Amniotic stem cell (primary cell): ENCODE data around the gene CALN1.
A peak's percentile ranks its signal among the peaks of the same experiment; 100 is the strongest.

Experiments
- DNase-seq: peaks from one replicate; lab custom pipeline; 2025; lab: John Stamatoyannopoulos, UW

The CALN1 gene

GRCh38 chr7:72183835-72184234, 228.3 kb downstream of the CALN1 start:
- no peak for DNase-seq

- no peak for DNase-seq
Measured at GRCh38 chr7:72182036-72182435, 230.1 kb downstream of the CALN1 start.

- no peak for DNase-seq
Measured at GRCh38 chr7:72176875-72177274, 235.3 kb downstream of the CALN1 start.

GRCh38 chr7:72170475-72170874, 241.7 kb downstream of the CALN1 start:
- DNase-seq: no peak

GRCh38 chr7:72163271-72163670, 248.9 kb downstream of the CALN1 start:
- DNase-seq: no peak

GRCh38 chr7:72161534-72161933, 250.6 kb downstream of the CALN1 start:
- no peak for DNase-seq

- DNase-seq: no peak
Measured at GRCh38 chr7:72159911-72160310, 252.2 kb downstream of the CALN1 start.

GRCh38 chr7:72156671-72157070, 255.5 kb downstream of the CALN1 start:
- DNase-seq: no peak

GRCh38 chr7:72153132-72153512, 259.0 kb downstream of the CALN1 start:
- no peak for DNase-seq

- DNase-seq: no peak
Measured at GRCh38 chr7:72152161-72153131, 259.7 kb downstream of the CALN1 start.

GRCh38 chr7:72140566-72140965, 271.6 kb downstream of the CALN1 start:
- DNase-seq: no peak

GRCh38 chr7:72127136-72127535, 285.0 kb downstream of the CALN1 start:
- no peak for DNase-seq

- no peak for DNase-seq
Measured at GRCh38 chr7:72123913-72124312, 288.2 kb downstream of the CALN1 start.

GRCh38 chr7:72118366-72118765, 293.8 kb downstream of the CALN1 start:
- DNase-seq: no peak

GRCh38 chr7:72114129-72114528, 298.0 kb downstream of the CALN1 start:
- DNase-seq: no peak

- no peak for DNase-seq
Measured at GRCh38 chr7:72112992-72113391, 299.1 kb downstream of the CALN1 start.

- DNase-seq: no peak
Measured at GRCh38 chr7:72112530-72112929, 299.6 kb downstream of the CALN1 start.

- DNase-seq: no peak
Measured at GRCh38 chr7:72111086-72111485, 301.1 kb downstream of the CALN1 start.

- no peak for DNase-seq
Measured at GRCh38 chr7:72109566-72109965, 302.6 kb downstream of the CALN1 start.

GRCh38 chr7:72106405-72106804, 305.7 kb downstream of the CALN1 start:
- no peak for DNase-seq

- DNase-seq: no peak
Measured at GRCh38 chr7:72101444-72101843, 310.7 kb downstream of the CALN1 start.

- peak; percentile 18 for DNase-seq
Measured at GRCh38 chr7:72099784-72100183, 312.4 kb downstream of the CALN1 start.

- DNase-seq: peak; percentile 45
Measured at GRCh38 chr7:72098807-72099580, 313.1 kb downstream of the CALN1 start.
